Kidney epithelial cell (primary cell): ENCODE data around the gene TSPAN32. TPM values are rescaled to one million over a fixed set of nuclear protein-coding genes. Genes with fewer than 3 reads are reported as not detected.
"Not testable (repeated sequence)": the region's sequence is repeated elsewhere in the genome, so short reads cannot be mapped to it uniquely, and the experiment has no call there.

Experiments
- DNase-seq: peaks from one replicate; pipeline ENCODE4 v3.0.0-alpha.2; 2010; ENCODE audit warnings: low read depth
- H3K27me3 ChIP-seq: 2 replicates; pipeline ENCODE4 v1.6.0; 2011; ENCODE audit warnings: low read length; ENCODE audit not compliant: control insufficient read depth, insufficient read depth
- H3K36me3 ChIP-seq: 2 replicates; pipeline ENCODE4 v1.5.1; 2011; ENCODE audit warnings: low read length; ENCODE audit not compliant: control insufficient read depth, insufficient read depth
- H3K4me3 ChIP-seq: 2 replicates; pipeline ENCODE4 v1.5.1; 2011; ENCODE audit warnings: low read depth, mild to moderate bottlenecking, control low read depth, low read length
- total RNA-seq: library from RNA; depleted of rRNA; stranded (reverse); fragments of >200 nt; gene quantifications from 2 replicates; pipeline ENCODE4 v1.2.3, GENCODE V29; 2015
- TF ChIP-seq, protein P1 (sequence below): IDR thresholded peaks from 2 replicates; pipeline ENCODE4 v1.5.1; 2011; ENCODE audit warnings: mild to moderate bottlenecking, moderate library complexity, low read length, control low read depth, inconsistent platforms; ENCODE audit not compliant: insufficient read depth, poor library complexity, severe bottlenecking

TSPAN32 gene
- total RNA-seq, 1 donor from 2014 or later: 0.46 TPM

DNA sequence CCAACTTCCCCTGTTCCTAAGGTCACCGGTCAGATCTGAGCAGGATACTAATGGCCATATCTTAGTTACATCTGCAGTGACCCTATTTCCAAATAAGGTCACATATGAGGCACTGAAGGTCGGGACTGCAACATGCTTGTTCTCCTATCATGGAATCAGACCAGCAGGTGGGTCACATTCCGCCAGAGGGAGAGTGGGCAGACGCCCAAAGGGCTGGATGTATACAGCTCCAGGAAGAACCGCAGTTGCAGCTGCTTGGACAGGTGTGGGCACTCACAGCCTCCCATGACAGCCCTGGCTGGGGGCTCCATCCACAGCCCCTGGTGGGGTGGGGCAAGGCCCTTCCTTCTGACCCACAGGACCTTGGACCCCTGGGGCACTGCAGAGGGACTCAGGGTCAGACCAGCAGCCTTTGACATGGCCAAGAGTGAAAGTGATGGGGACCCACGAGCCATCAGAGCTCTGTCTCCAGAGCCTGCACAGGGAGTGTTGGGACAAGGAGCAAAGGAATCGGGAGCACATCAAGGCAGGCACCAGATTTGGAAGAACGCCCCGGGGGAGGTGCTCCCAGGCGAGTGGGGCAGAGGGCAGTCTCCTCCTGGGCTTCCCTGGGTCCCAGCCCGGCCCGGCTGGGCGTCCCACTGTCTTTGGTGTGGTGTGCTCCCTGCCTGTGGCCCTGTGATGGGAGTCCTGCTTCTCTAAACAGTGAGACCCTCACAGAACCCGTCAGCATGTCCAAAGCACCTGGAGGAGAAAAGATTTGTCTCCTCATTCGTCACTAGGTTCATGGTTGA, 62.0 kb downstream of the TSPAN32 start:
- no peaks in the 10 kb centered on the region for H3K36me3 ChIP-seq
- no peak for DNase-seq
- H3K27me3 ChIP-seq: no peaks in the 10 kb centered on the region
- no peak overlapping the region for H3K4me3 ChIP-seq
- TF ChIP-seq, protein P1, sequence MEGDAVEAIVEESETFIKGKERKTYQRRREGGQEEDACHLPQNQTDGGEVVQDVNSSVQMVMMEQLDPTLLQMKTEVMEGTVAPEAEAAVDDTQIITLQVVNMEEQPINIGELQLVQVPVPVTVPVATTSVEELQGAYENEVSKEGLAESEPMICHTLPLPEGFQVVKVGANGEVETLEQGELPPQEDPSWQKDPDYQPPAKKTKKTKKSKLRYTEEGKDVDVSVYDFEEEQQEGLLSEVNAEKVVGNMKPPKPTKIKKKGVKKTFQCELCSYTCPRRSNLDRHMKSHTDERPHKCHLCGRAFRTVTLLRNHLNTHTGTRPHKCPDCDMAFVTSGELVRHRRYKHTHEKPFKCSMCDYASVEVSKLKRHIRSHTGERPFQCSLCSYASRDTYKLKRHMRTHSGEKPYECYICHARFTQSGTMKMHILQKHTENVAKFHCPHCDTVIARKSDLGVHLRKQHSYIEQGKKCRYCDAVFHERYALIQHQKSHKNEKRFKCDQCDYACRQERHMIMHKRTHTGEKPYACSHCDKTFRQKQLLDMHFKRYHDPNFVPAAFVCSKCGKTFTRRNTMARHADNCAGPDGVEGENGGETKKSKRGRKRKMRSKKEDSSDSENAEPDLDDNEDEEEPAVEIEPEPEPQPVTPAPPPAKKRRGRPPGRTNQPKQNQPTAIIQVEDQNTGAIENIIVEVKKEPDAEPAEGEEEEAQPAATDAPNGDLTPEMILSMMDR: no peak

DNA sequence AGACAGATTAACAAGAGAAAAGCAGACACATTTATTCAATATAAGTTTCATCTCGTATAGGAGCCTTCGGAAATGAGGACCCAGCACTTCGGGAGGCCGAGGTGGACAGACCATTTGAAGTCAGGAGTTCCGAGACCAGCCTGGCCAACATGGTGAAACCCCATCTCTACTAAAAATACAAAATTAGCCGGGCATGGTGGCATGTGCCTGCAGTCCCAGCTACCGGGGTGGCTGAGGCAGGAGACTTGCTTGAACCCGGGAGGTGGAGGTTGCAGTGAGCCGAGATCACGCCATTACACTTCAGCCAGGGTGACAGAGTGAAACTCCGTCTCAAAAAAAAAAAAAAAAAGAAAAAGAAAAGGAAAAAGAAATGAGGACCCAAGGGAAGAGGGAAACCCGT, 62.6 kb downstream of the TSPAN32 start:
- DNase-seq, H3K27me3 ChIP-seq, H3K36me3 ChIP-seq, H3K4me3 ChIP-seq: not testable (repeated sequence)

DNA sequence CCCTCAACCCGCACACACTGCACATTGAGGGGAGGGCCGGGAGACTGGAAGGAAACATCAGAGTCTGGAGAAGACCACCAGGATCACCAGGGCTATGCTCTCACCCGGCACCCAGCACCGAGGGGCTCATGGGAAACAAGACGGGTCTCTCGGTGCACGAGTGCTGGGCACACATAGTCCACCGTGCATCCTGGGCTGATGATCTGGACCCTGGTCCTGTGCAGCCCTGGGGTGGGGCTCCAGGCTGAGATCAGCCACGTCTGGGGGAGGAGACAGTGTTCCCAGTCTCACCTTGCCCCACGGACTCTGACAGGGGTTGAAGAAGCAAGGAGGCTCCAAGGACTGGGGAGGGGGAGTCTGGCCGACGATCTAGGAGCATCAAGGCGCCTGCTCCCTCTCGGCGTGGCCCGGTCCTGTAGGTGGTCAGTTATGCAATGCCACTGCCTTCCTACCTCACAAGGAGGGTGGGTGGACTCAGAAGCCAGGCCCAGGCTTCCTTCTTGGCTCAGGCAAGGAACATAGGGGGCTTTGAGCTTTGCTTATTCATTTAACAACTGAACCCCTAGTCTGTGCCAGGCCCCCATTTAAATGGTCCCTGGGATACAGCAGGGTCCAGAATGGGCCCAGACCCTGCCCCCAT, 63.9 kb downstream of the TSPAN32 start:
- DNase-seq: no peak
- Histone ChIP-seq H3K36me3 (no peaks in the 10 kb centered on the region), H3K4me3 (no peak overlapping the region), H3K27me3 (no peaks in the 10 kb centered on the region)
- TF ChIP-seq, protein P1: no peak

DNA sequence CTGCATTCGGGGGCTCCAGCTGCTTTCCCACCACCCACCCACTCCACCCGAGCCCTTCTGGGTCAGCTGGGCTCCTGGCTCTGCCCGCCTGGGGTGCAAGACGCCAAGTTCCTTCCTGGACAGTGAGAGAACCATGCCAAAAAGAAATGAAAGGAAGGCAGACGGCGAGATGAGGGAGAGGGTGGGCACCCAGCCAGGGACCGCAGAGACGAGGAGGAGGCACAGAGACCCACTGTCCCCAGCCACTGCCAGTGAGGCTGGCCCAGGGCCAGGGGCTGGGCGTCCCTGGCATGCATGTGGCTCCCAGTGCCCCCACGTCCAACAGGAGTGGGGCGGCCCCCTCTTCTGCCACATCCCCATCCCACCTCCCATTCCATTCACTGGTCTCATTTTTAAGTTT, 64.5 kb downstream of the TSPAN32 start:
- Histone ChIP-seq H3K36me3 (no peaks in the 10 kb centered on the region), H3K4me3 (no peak overlapping the region), H3K27me3 (no peaks in the 10 kb centered on the region)
- no peak for DNase-seq
- TF ChIP-seq, protein P1: no peak

DNA sequence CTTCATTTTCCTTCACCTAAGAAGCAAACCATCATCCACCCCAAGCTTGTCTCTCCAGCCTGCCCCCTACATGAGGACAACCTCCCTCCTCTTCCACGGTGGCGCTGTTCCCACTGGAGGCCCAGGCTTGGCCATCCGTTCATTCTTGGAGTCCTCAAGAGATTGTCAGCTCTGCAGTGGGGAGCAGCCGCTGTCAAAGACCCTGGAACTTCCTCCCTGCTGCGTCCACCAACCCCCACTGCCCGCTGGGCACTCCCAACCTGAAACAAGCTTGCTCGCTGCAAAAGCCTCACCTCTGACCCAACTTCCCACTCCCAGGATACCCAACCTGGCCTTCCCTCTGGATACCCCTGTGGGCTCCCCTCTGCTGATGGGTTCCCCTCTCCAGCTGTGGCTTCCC, 64.9 kb downstream of the TSPAN32 start:
- Histone ChIP-seq H3K4me3 (no peak overlapping the region), H3K27me3 (no peaks in the 10 kb centered on the region), H3K36me3 (no peaks in the 10 kb centered on the region)
- TF ChIP-seq, protein P1: no peak
- no peak for DNase-seq

DNA sequence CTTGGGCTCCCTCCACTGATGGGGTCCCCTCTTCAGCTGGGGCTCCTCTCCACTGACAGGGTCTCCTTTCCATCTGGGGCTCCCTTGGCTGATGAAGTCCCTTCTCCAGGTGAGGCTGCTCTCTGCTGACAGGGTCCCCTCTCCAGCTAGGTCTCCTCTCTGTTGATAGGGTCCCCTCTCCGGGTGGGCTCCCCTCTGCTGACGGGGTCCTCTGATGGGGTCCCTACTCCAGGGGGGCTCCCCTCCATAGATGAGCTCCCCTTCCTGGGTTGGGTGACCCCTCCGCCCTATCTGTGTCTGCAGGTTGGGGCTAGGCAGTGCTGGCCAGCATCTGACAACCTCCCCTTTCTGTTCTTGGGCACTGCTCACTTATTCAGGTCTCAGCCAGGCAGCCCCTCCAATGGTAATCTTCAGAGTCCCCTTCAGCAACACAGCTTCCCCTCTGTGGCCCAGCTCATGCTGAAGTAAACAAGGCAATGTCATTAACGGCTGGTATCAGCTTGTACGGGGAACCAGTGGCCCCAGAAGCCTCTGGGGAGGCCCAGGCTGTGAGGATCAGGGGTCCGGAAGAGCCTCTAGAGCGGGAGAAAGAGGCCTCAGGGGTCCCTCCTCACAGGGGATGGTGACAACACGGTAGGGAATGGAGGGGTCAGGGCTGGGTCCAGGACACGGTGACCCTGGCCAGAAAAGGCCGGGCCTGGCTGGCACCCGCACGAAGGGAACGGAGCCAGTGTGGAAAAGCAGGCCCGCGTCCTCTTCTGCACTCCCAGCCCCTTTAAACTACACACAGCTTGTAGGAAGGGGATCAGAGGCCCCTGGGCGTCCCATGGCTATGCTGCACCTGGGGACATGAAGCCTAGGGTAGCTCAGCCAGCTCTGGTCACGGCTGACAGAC, 65.7 kb downstream of the TSPAN32 start:
- TF ChIP-seq, protein P1: no peak
- H3K27me3 ChIP-seq: no peaks in the 10 kb centered on the region
- no peaks in the 10 kb centered on the region for H3K36me3 ChIP-seq
- no peak for DNase-seq
- no peak overlapping the region for H3K4me3 ChIP-seq
